K562 (cell line): ENCODE data around the gene CHAC1. TPM values are rescaled to one million over a fixed set of nuclear protein-coding genes. Genes with fewer than 3 reads are reported as not detected.

ENCODE experiments used
- BACH1 ChIP-seq: fragments of 200-800 bp; sonication (Bioruptor generic); IDR thresholded peaks from 2 replicates; pipeline ENCODE4 v1.6.1; 2016; ENCODE audit warnings: missing genetic modification characterization, missing compliant biosample characterization
- DDX20 ChIP-seq: fragments of 450-650 bp; IDR thresholded peaks from 2 replicates; pipeline ENCODE4 v1.6.1; 2016; ENCODE audit warnings: missing genetic modification characterization, low read depth, mild to moderate bottlenecking, missing compliant biosample characterization, moderate library complexity
- FOXK1 ChIP-seq: sonication (generic); formaldehyde crosslinking; IDR thresholded peaks from 2 replicates; pipeline ENCODE4 v1.8.0; 2022; ENCODE audit warnings: missing genetic modification reagents, mild to moderate bottlenecking, borderline replicate concordance
- HDAC2 ChIP-seq: fragments of 450-650 bp; IDR thresholded peaks from 2 replicates; pipeline ENCODE4 v1.6.1; 2016; ENCODE audit warnings: mild to moderate bottlenecking
- HMG20A ChIP-seq: fragments of 450-650 bp; formaldehyde crosslinking; conservative IDR thresholded peaks from 2 replicates; pipeline ENCODE4 v1.4.0; 2020; ENCODE audit warnings: mild to moderate bottlenecking, mixed read lengths
- HNRNPK ChIP-seq: fragments of 200-400 bp; formaldehyde crosslinking; IDR thresholded peaks from one replicate; pipeline ENCODE4 v1.6.1; 2018; ENCODE audit warnings: mild to moderate bottlenecking, low read depth, low read length; ENCODE audit not compliant: poor library complexity, severe bottlenecking
- MAFK ChIP-seq: IDR thresholded peaks from 2 replicates; pipeline ENCODE4 v1.6.1; 2011; ENCODE audit warnings: low read length, improper control_type of control experiment
- POLR2A ChIP-seq: fragments of 450-650 bp; conservative IDR thresholded peaks from 2 replicates; pipeline ENCODE4 v1.6.1; 2016
- PPARD ChIP-seq: fragments of 250-450 bp; sonication (Bioruptor Pico); IDR thresholded peaks from 2 replicates; pipeline ENCODE4 v1.8.0; 2022; ENCODE audit warnings: inconsistent platforms, mild to moderate bottlenecking, moderate library complexity
- RBM15 ChIP-seq: fragments of 200-400 bp; formaldehyde crosslinking; IDR thresholded peaks from 2 replicates; pipeline ENCODE4 v1.6.1; 2018; ENCODE audit warnings: mild to moderate bottlenecking, low read length, moderate library complexity; ENCODE audit not compliant: insufficient read depth
- SIRT6 ChIP-seq: IDR thresholded peaks from one replicate; pipeline ENCODE4 v1.6.1; 2012; ENCODE audit warnings: low read depth, mild to moderate bottlenecking, control low read depth, inconsistent platforms, low read length, moderate library complexity
- SMC3 ChIP-seq: conservative IDR thresholded peaks from 2 replicates; pipeline ENCODE4 v1.6.1; 2011; ENCODE audit warnings: low read depth, low read length, improper control_type of control experiment; ENCODE audit not compliant: insufficient read depth
- SREBF1 ChIP-seq: fragments of 150-350 bp; IDR thresholded peaks from 2 replicates; pipeline ENCODE4 v1.6.1; 2014; ENCODE audit warnings: antibody characterized with exemption, low read depth, low read length, borderline replicate concordance
- STAT5A ChIP-seq: IDR thresholded peaks from 2 replicates; pipeline ENCODE4 v1.6.1; 2012; ENCODE audit warnings: low read length, inconsistent platforms, borderline replicate concordance
- TFAP4 ChIP-seq: sonication (generic); formaldehyde crosslinking; IDR thresholded peaks from 2 replicates; pipeline ENCODE4 v1.8.0; 2022; ENCODE audit warnings: missing genetic modification reagents, mild to moderate bottlenecking, moderate library complexity, borderline replicate concordance
- XRCC5 ChIP-seq: fragments of 200-400 bp; formaldehyde crosslinking; IDR thresholded peaks from 2 replicates; pipeline ENCODE4 v1.6.1; 2017; ENCODE audit warnings: low read depth, mild to moderate bottlenecking, low read length
- ZBTB7A ChIP-seq: IDR thresholded peaks from 2 replicates; pipeline ENCODE4 v1.6.1; 2011; ENCODE audit warnings: low read depth, mild to moderate bottlenecking, low read length, moderate library complexity, borderline replicate concordance; ENCODE audit not compliant: control insufficient read depth
- ZNF41 ChIP-seq: fragments of 250-450 bp; sonication (Bioruptor Pico); conservative IDR thresholded peaks from 2 replicates; pipeline ENCODE4 v1.4.0; 2020; ENCODE audit warnings: mild to moderate bottlenecking
- ZNF717 ChIP-seq: fragments of 250-450 bp; sonication (Bioruptor Pico); IDR thresholded peaks from 2 replicates; pipeline ENCODE4 v1.5.0; 2021
- polyA plus RNA-seq, 8 experiments: library from polyadenylated mRNA; depleted of rRNA in 4 of 8; stranded (reverse) in 5 of 8; unstranded in 3 of 8; fragments of >200 nt; fragmentation: Nextera tagmentation in 2 of 8; fragmentation: Illumina TruSeq in 1 of 8; extraction: Ambion mirVana in 2 of 8; extraction: Trizol in 1 of 8; gene quantifications; 2 replicates each; pipeline versions ENCODE4 v1.2.1 to v1.2.3, GENCODE V29; 2011 to 2014; ENCODE audit warnings: inconsistent platforms in 1 of 8, missing spikeins in 1 of 8
- total RNA-seq, 7 experiments: library from RNA; depleted of rRNA in 6 of 7; stranded (reverse); fragments of >200 nt in 6 of 7; fragmentation: Illumina TruSeq in 2 of 7; extraction: Trizol in 2 of 7; gene quantifications; 2 replicates each; pipeline versions ENCODE4 v1.2.1 to v1.2.3, GENCODE V29; 2011 to 2021; ENCODE audit warnings: low replicate concordance in 1 of 7

The CHAC1 gene
- total and polyA plus RNA-seq, 9 of the 15 experiments (the other 6 are each of a cell fraction or from before 2014, with no cell fraction given) = 0.47 to 39.0 (median 7.5) TPM

- TF ChIP-seq SREBF1 (no peak), FOXK1 (CRISPR knock-in tag) (no peak), STAT5A (no peak), BACH1 (tag) (no peak), DDX20 (tag) (no peak), XRCC5 (peak; percentile 57; the same call in 1 of the 2 replicates), HDAC2 (0 out of 2 replicates have a peak, but pooled peaks have one; percentile 16), SIRT6 (no peak), POLR2A (0 out of 2 replicates have a peak, but pooled peaks have one; percentile 32), HNRNPK (no peak), ZNF717 (CRISPR knock-in tag) (no peak), SMC3 (peak; percentile 91), MAFK (no peak), PPARD (CRISPR knock-in tag) (no peak), RBM15 (no peak), TFAP4 (peak; percentile 75; the same call in 1 of the 2 replicates), HMG20A (CRISPR knock-in tag) (no peak), ZNF41 (CRISPR knock-in tag) (no peak), ZBTB7A (peak; percentile 73)
- TF ChIP-seq, all 486 proteins: peak for 86
Measured at GRCh38 chr15:40906091-40906990, 46.9 kb upstream of the CHAC1 start (continued).
